OCI-LY3 (cell line): ENCODE results near the gene PLS1.

ENCODE experiments used
- H2AFZ ChIP-seq: fragments of 200-600, 300-600 bp; shearing (Covaris generic); 2 replicates; pipeline ENCODE4 v1.6.0; 2014; ENCODE audit warnings: antibody characterized with exemption, low read depth, low read length
- H3K27ac ChIP-seq: fragments of 200-600, 300-600 bp; sonication (generic); 2 replicates; pipeline ENCODE4 v1.5.1; 2014; ENCODE audit warnings: mild to moderate bottlenecking, low read length, moderate library complexity, mixed read lengths
- H3K27me3 ChIP-seq: fragments of 200-600, 300-600 bp; sonication (generic); 2 replicates; pipeline ENCODE4 v1.6.1; 2014; ENCODE audit warnings: low read depth, low read length, mixed read lengths
- H3K36me3 ChIP-seq: fragments of 200-600, 300-600 bp; sonication (generic); replicated peaks from 2 replicates; pipeline ENCODE3; 2014; ENCODE audit warnings: low read depth, low read length, mixed read lengths
- H3K4me1 ChIP-seq: fragments of 300-600, 200-600 bp; sonication (generic); 2 replicates; pipeline ENCODE4 v1.6.1; 2014; ENCODE audit warnings: low read length, mixed read lengths
- H3K4me2 ChIP-seq: fragments of 200-600, 300-600 bp; sonication (generic); 2 replicates; pipeline ENCODE4 v1.6.1; 2014; ENCODE audit warnings: low read length, mixed read lengths
- H3K4me3 ChIP-seq: fragments of 300-600, 200-600 bp; sonication (generic); 2 replicates; pipeline ENCODE4 v1.5.1; 2014; ENCODE audit warnings: antibody characterized with exemption, mild to moderate bottlenecking, low read length, moderate library complexity
- H3K79me2 ChIP-seq: fragments of 300-600, 200-600 bp; shearing (Covaris generic); 2 replicates; pipeline ENCODE4 v1.6.1; 2014; ENCODE audit warnings: mild to moderate bottlenecking, low read length, mixed read lengths
- H3K9ac ChIP-seq: fragments of 300-600, 200-600 bp; shearing (Covaris generic); 2 replicates; pipeline ENCODE4 v1.6.0; 2014; ENCODE audit warnings: mild to moderate bottlenecking, low read length, moderate library complexity
- H3K9me3 ChIP-seq: fragments of 200-600, 300-600 bp; shearing (Covaris generic); 2 replicates; pipeline ENCODE4 v1.6.1; 2014; ENCODE audit warnings: low read length, mixed read lengths; ENCODE audit not compliant: insufficient read depth
- H4K20me1 ChIP-seq: fragments of 200-600, 300-600 bp; sonication (generic); 2 replicates; pipeline ENCODE4 v1.6.1; 2016; ENCODE audit warnings: low read length, mixed read lengths; ENCODE audit not compliant: insufficient read depth
- EZH2phosphoT487 ChIP-seq: fragments of 200-600 bp; shearing (Covaris generic); IDR thresholded peaks from 2 replicates; pipeline ENCODE4 v1.6.1; 2018; ENCODE audit warnings: antibody characterized with exemption, mixed run types, low read depth
- TF ChIP-seq, protein P1 (sequence below): fragments of 200-600, 300-600 bp; sonication (generic); IDR thresholded peaks from 2 replicates; pipeline ENCODE4 v1.5.1; 2014; ENCODE audit warnings: antibody characterized with exemption, low read length, low read depth

PLS1 gene

DNA sequence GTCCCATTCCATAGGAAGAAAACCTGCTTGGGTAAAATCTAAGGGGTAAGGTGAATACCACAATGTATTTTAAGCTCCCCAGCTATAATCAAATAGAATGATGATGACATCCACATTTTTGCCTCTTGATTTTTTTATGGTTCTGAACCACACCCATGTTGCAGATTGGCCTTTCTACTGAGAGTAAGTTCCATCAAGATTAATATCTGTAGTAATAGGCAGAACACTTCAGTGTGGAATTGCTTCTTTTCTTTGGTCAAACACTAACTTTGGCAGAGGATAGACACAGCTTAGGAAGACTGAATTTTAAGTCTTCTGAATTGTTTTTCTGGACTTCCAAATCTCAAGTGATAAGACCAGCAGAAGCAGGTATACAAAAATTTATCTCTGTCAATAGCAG lies 27.0 kb downstream of the PLS1 start:
- Histone ChIP-seq H3K27me3 (no peaks in the 10 kb centered on the region), H3K4me1 (peaks cover 8% of the 10 kb centered on the region; the same call in 1 of the 2 replicates), H3K27ac (no peak overlapping the region), H3K9ac (no peak overlapping the region), H4K20me1 (no peaks in the 10 kb centered on the region), H3K79me2 (no peaks in the 10 kb centered on the region), H3K9me3 (no peaks in the 10 kb centered on the region), H3K4me2 (no peak overlapping the region), H2AFZ (no peak overlapping the region), H3K36me3 (no peaks in the 10 kb centered on the region), H3K4me3 (no peak overlapping the region)
- TF ChIP-seq EZH2phosphoT487 = no peak
- TF ChIP-seq, protein P1, sequence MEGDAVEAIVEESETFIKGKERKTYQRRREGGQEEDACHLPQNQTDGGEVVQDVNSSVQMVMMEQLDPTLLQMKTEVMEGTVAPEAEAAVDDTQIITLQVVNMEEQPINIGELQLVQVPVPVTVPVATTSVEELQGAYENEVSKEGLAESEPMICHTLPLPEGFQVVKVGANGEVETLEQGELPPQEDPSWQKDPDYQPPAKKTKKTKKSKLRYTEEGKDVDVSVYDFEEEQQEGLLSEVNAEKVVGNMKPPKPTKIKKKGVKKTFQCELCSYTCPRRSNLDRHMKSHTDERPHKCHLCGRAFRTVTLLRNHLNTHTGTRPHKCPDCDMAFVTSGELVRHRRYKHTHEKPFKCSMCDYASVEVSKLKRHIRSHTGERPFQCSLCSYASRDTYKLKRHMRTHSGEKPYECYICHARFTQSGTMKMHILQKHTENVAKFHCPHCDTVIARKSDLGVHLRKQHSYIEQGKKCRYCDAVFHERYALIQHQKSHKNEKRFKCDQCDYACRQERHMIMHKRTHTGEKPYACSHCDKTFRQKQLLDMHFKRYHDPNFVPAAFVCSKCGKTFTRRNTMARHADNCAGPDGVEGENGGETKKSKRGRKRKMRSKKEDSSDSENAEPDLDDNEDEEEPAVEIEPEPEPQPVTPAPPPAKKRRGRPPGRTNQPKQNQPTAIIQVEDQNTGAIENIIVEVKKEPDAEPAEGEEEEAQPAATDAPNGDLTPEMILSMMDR = no peak

DNA sequence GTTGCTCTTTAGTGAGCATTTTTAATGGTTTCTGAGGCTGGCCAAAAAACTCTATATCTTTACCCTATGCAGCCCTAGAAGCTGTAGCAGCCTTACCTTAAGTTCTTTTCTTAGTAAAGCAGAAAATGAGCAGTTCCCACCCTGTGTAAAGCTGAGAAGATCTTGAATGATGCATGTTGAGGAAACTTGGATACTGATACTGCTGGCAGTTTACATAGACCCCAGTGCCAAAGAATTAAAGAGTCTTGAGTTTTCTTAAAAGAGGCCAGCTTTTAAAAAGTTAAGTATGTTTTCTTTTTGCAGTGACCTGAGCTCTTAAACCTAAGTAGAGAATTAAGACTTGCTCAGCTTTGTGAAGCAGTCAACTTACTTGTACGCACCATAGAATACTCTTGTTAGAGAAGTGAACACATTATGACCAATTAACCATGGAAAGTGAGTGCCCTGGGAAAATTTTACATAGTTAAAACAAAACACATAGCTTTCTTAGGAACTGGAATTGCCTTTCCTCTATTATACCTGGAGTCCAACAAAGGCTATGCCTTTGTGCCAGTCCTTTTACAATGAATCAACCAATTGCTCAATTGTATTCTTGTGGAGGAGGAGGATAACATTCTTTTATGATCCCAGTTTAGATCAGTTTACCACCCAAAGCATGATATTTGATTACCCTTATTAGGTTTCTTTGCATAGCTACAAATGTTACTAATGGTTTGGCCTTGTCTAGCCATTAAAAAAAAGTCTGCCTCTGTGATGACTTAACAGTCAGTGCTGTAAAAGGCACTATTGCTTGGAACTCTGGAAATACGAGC lies 28.4 kb downstream of the PLS1 start:
- Histone ChIP-seq H3K27me3 (no peaks in the 10 kb centered on the region), H4K20me1 (no peaks in the 10 kb centered on the region), H3K4me3 (no peak overlapping the region), H3K9ac (no peak overlapping the region), H2AFZ (no peak overlapping the region), H3K79me2 (no peaks in the 10 kb centered on the region), H3K4me2 (no peak overlapping the region), H3K9me3 (no peaks in the 10 kb centered on the region), H3K36me3 (no peaks in the 10 kb centered on the region), H3K4me1 (peaks cover 16% of the 10 kb centered on the region), H3K27ac (no peak overlapping the region)
- no peak for TF ChIP-seq EZH2phosphoT487
- TF ChIP-seq, protein P1 = no peak

DNA sequence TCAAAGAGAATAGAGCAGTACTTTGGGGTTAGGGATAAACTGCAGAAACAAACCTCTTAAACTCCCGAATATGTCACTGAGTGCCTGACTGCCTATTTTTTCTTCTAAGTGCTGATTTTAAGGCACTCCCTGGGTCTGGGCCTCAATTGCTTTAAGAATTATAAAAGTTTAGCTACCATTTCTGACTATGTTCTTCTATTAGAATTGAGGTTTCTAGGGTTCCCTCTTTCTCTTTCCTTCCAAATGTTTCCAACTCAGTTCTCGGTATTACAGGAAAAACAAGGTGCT lies 28.9 kb downstream of the PLS1 start:
- Histone ChIP-seq H3K27me3 (no peaks in the 10 kb centered on the region), H3K27ac (no peak overlapping the region), H4K20me1 (no peaks in the 10 kb centered on the region), H3K4me1 (peaks cover 16% of the 10 kb centered on the region), H3K36me3 (no peaks in the 10 kb centered on the region), H3K4me3 (no peak overlapping the region), H3K9ac (no peak overlapping the region), H2AFZ (no peak overlapping the region), H3K79me2 (no peaks in the 10 kb centered on the region), H3K4me2 (no peak overlapping the region), H3K9me3 (no peaks in the 10 kb centered on the region)
- TF ChIP-seq, protein P1 = no peak
- no peak for TF ChIP-seq EZH2phosphoT487

DNA sequence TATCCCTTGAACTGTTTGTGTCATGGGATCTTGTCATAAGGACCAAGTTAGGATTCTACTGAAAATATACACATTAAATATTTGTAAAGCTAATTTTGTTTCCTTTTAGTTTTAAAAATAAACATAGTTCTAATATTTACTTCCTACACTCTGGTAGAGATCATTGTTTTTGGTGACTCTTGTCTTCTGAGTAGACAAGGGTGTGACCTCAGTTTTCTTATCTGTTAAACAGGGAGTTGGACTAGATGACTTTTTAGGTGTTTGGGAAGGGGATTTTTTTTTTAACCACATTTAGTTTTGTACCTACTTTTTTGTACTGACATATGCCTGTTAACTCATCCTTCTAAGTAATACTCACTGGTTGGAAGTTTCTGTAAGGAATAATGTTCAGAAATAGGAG lies 30.8 kb downstream of the PLS1 start:
- Histone ChIP-seq H3K79me2 (no peaks in the 10 kb centered on the region), H2AFZ (no peak overlapping the region), H3K9me3 (no peaks in the 10 kb centered on the region), H3K9ac (no peak overlapping the region), H3K4me1 (peaks cover 16% of the 10 kb centered on the region), H4K20me1 (no peaks in the 10 kb centered on the region), H3K36me3 (no peaks in the 10 kb centered on the region), H3K27me3 (no peaks in the 10 kb centered on the region), H3K4me3 (no peak overlapping the region), H3K4me2 (no peak overlapping the region), H3K27ac (no peak overlapping the region)
- TF ChIP-seq, protein P1 = no peak
- no peak for TF ChIP-seq EZH2phosphoT487
